ENCODE measurements around the gene SRSF8. TPM values are rescaled to one million over a fixed set of nuclear protein-coding genes. Genes with fewer than 3 reads are reported as not detected.

Gene SRSF8
- polyA plus RNA-seq, 1 of the 3 experiments (the other 2 are of a cell fraction): 25.4 TPM

- peak overlapping the region; percentile 90 to 98 for H3K4me3 ChIP-seq (ENCODE audit: low read depth in 2 of 2, low read length in 1 of 2)
- H3K9me3 ChIP-seq: no peaks in the 10 kb centered on the region
- peak overlapping the region; percentile 83 for H3K4me2 ChIP-seq
- ChIA-PET POLR2A (interaction anchor here (0.9 to 2.8 kb wide), 6 partner anchors 22 to 721 kb away, joined by 3 to 21 read pairs (median 10); partner anchors contain the start of genes CWC15, ENDOD1, FAM76B and KDM4D), CTCF (interaction anchor here (0.8 to 6.4 kb wide), 21 partner anchors 9 to 721 kb away, joined by 3 to 52 read pairs (median 5); partner anchors contain the start of genes ENDOD1, FAM76B and SESN3)
- no peak for DNase-seq
- peak overlapping the region; percentile 74 for H3K9ac ChIP-seq
- H4K20me1 ChIP-seq (ENCODE audit: insufficient read depth): no peaks in the 10 kb centered on the region
- H3K36me3 ChIP-seq (replicated peaks in 1 of 2; ENCODE audit: control insufficient read depth in 1 of 2, insufficient read depth in 2 of 2, low read length in 1 of 2): peaks cover 12 to 16% of the 10 kb centered on the region in 2 experiments
- no peaks in the 10 kb centered on the region for H3K9me2 ChIP-seq
- peak overlapping the region; percentile 74 for H2AFZ ChIP-seq (ENCODE audit: low read depth)
- under 1% methylated on average over 15 of the region's 16 CpGs for WGBS (ENCODE audit: low lambda C conversion rate)
- peaks cover 18% of the 10 kb centered on the region for H3F3A ChIP-seq (replicated peaks; ENCODE audit: insufficient read depth)
- H3K79me2 ChIP-seq (ENCODE audit: insufficient read depth): peaks cover 25% of the 10 kb centered on the region
- peak overlapping the region; percentile 79 to 96 for H3K27ac ChIP-seq (ENCODE audit: low read depth in 2 of 2, low read length in 1 of 2)
- peaks cover 7 to 8% of the 10 kb centered on the region in 2 experiments; a peak in 3 of 4 replicates for H3K4me1 ChIP-seq (ENCODE audit: control insufficient read depth in 1 of 2, insufficient read depth in 2 of 2, low read depth in 1 of 2, low read length in 1 of 2)
- TF ChIP-seq PBX3 (IDR thresholded peaks at IDR 0.05) (no peak), REST (IDR thresholded peaks at IDR 0.05; ENCODE audit: low read depth, low read length) (no peak), TAF1 (IDR thresholded peaks at IDR 0.05; ENCODE audit: borderline replicate concordance, low read depth, low read length) (no peak), FOXM1 (IDR thresholded peaks at IDR 0.05; ENCODE audit: low read depth) (no peak), EZH2phosphoT487 (IDR thresholded peaks at IDR 0.05; ENCODE audit: borderline replicate concordance, low read depth) (no peak), ELF1 (IDR thresholded peaks at IDR 0.05) (no peak), NRF1 (IDR thresholded peaks at IDR 0.05; ENCODE audit: low read depth, low read length) (no peak)
- H3K27me3 ChIP-seq (ENCODE audit: insufficient read depth): no peaks in the 10 kb centered on the region
Measured at GRCh38 chr11:95067841-95068219, 1.1 kb downstream of the SRSF8 start.

- POLR2A ChIA-PET: interaction anchor here (1.1 to 2.8 kb wide), 4 partner anchors 20 to 163 kb away, joined by 3 to 21 read pairs (median 4); partner anchors contain the start of genes CWC15, KDM4D and SESN3
- H3K9me3 ChIP-seq: no peaks in the 10 kb centered on the region
- no peaks in the 10 kb centered on the region for H3K27me3 ChIP-seq (ENCODE audit: insufficient read depth)
- H3K36me3 ChIP-seq (replicated peaks in 1 of 2; ENCODE audit: control insufficient read depth in 1 of 2, insufficient read depth in 2 of 2, low read length in 1 of 2): peaks cover 12 to 16% of the 10 kb centered on the region in 2 experiments
- H3K4me3 ChIP-seq (ENCODE audit: low read depth in 2 of 2, low read length in 1 of 2): peak overlapping the region; percentile 90 to 98
- no peaks in the 10 kb centered on the region for H3K9me2 ChIP-seq
- no peaks in the 10 kb centered on the region for H4K20me1 ChIP-seq (ENCODE audit: insufficient read depth)
- peaks cover 25% of the 10 kb centered on the region for H3K79me2 ChIP-seq (ENCODE audit: insufficient read depth)
- H3K4me2 ChIP-seq: peak overlapping the region; percentile 83
- peak overlapping the region; percentile 74 for H3K9ac ChIP-seq
- 0% methylated on average over 5 of the region's 5 CpGs for WGBS (ENCODE audit: low lambda C conversion rate)
- peak overlapping the region; percentile 79 to 96 for H3K27ac ChIP-seq (ENCODE audit: low read depth in 2 of 2, low read length in 1 of 2)
- H2AFZ ChIP-seq (ENCODE audit: low read depth): peak overlapping the region; percentile 74; the same call in 1 of the 2 replicates
- CTCF ChIA-PET: interaction anchor here (0.6 to 6.4 kb wide), 14 partner anchors 11 to 720 kb away, joined by 3 to 52 read pairs (median 8); partner anchors contain the start of genes ENDOD1 and FAM76B
- peaks cover 7 to 8% of the 10 kb centered on the region in 2 experiments; a peak in 3 of 4 replicates for H3K4me1 ChIP-seq (ENCODE audit: control insufficient read depth in 1 of 2, insufficient read depth in 2 of 2, low read depth in 1 of 2, low read length in 1 of 2)
- peak; percentile 68 for DNase-seq
- peaks cover 18% of the 10 kb centered on the region for H3F3A ChIP-seq (replicated peaks; ENCODE audit: insufficient read depth)
- TF ChIP-seq RFX5 (IDR thresholded peaks at IDR 0.05; ENCODE audit: low read length): peak; percentile 73; the same call in 1 of the 2 replicates
- peak; percentile 33; the same call in 1 of the 2 replicates for TF ChIP-seq TCF12 (IDR thresholded peaks at IDR 0.05)
- TF ChIP-seq NRF1 (IDR thresholded peaks at IDR 0.05; ENCODE audit: low read depth, low read length): no peak; the same call in 1 of the 2 replicates
- TF ChIP-seq ZBTB33 (IDR thresholded peaks at IDR 0.05; ENCODE audit: borderline replicate concordance, low read depth): no peak
- TF ChIP-seq TAF1 (IDR thresholded peaks at IDR 0.05; ENCODE audit: borderline replicate concordance, low read depth, low read length): peak; percentile 76
- no peak for TF ChIP-seq MEF2A (IDR thresholded peaks at IDR 0.05; ENCODE audit: borderline replicate concordance, low read depth)
- no peak for TF ChIP-seq USF1 (IDR thresholded peaks at IDR 0.05; ENCODE audit: borderline replicate concordance, low read depth)
- no peak for TF ChIP-seq CTCF (IDR thresholded peaks at IDR 0.05)
- TF ChIP-seq SIN3A (IDR thresholded peaks at IDR 0.05; ENCODE audit: borderline replicate concordance, low read depth, low read length): peak; percentile 88; the same call in 1 of the 2 replicates
- TF ChIP-seq JUND (IDR thresholded peaks at IDR 0.05): no peak
- no peak for TF ChIP-seq EZH2phosphoT487 (IDR thresholded peaks at IDR 0.05; ENCODE audit: borderline replicate concordance, low read depth)
Measured at GRCh38 chr11:95068549-95068948, 1.8 kb downstream of the SRSF8 start.

All from SK-N-SH (cell line).